ENCODE results near the gene ZSWIM7.

DNA sequence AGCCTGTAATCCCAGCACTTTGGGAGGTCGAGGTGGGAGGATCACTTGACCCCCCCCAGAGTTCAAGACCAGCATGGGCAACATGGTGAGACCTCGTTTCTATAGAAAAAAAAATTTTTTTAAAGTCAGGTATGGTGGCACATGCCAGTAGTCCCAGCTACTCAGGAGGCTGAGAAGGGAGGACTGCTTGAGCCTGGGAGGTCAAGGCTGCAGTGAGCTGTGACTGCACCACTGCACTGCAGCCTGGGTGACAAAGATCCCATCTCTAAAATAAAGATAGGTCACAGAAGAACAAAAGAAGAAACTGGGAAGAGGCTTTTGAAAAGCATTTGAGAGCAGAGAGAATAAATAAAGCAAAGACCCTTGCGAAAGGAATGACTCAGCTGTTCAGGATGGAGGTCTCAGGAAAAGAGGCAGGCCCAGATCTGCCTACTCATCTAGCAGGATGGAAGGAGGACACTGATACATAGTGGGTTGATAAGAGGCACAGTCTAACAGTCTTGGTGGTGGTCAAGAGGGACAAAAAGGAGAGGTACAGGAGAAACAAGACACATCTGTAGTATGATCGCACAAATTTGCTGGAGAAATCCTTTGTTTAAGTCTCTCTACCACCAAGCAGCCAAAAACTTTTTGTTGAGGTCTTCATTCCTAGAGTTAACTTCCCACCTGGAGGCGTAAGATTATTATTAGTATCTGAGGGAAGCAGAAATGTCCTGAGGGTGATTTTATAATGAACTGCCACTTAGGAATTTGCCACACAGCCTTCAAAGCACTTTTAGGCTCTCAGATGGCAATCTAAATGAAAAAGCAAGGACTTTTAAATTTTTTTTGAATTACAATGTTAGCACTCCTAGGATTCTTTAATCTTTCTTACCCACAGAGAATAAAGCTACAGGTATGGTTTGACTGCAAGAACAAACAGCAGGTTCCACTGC, 17.6 kb downstream of the ZSWIM7 start:
- TF ChIP-seq, protein P1, sequence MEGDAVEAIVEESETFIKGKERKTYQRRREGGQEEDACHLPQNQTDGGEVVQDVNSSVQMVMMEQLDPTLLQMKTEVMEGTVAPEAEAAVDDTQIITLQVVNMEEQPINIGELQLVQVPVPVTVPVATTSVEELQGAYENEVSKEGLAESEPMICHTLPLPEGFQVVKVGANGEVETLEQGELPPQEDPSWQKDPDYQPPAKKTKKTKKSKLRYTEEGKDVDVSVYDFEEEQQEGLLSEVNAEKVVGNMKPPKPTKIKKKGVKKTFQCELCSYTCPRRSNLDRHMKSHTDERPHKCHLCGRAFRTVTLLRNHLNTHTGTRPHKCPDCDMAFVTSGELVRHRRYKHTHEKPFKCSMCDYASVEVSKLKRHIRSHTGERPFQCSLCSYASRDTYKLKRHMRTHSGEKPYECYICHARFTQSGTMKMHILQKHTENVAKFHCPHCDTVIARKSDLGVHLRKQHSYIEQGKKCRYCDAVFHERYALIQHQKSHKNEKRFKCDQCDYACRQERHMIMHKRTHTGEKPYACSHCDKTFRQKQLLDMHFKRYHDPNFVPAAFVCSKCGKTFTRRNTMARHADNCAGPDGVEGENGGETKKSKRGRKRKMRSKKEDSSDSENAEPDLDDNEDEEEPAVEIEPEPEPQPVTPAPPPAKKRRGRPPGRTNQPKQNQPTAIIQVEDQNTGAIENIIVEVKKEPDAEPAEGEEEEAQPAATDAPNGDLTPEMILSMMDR (IDR thresholded peaks at IDR 0.05) = no peak
- TF ChIP-seq POLR2A (IDR thresholded peaks at IDR 0.05) (no peak), POLR2AphosphoS5 (IDR thresholded peaks at IDR 0.05) (no peak)

Measured in upper lobe of left lung (tissue), 4 donors.